NCI-H146 treated with DMSO at 0.1 percent for 48 hours (cell line): ENCODE results near the gene SCYGR3.

Source experiments
- DNase-seq: peaks from one replicate; lab custom pipeline; 2025; ENCODE audit not compliant: unreplicated experiment; lab: John Stamatoyannopoulos, UW

SCYGR3 gene, protein sequence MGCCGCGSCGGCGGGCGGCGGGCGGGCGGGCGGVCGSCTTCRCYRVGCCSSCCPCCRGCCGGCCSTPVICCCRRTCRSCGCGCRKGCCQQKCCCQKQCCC

DNA sequence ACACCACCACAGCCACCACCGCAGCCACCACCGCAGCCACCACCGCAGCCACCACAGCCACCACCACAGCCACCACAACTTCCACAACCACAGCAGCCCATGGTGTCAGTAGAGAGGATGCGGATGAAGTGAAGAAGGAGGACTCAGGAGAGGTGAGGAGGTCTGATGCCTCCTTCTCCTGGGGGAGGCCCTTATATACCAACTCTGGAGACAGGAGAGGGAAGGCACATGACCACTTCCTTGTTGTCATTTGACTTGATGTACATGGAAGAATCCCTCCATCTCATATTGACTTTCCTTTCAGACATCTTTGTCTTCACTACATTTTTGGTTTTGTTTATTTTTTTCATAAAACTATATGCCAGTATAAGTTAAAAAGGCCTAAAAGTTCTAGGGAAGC is at the start of gene SCYGR3:
TSS of gene SCYGR3 (minus strand) at position 101 of the 400 bp plus-strand sequence. CDS start at position 101, 0 bp downstream.
- no peak for DNase-seq

DNA sequence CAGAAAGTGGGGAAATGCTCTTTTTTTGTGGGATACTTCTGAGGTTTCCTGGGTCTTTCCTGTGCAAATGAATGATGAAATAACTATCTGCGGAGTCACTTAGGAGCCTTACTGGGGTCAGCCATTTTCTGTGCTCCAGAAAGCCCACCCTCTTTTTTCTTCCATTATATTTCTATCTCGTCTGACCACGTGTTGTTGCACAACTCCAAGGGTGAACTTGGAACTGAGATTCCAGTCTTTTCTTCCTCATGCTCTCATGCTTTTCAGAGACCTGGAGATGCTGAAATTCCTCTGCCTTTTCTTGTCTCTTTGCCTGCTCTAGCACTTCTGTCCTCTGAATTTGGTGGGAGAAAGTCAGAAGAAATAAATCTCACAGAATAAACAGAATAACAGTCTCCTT is 47.2 kb upstream of the SCYGR3 start:
- DNase-seq: no peak

DNA sequence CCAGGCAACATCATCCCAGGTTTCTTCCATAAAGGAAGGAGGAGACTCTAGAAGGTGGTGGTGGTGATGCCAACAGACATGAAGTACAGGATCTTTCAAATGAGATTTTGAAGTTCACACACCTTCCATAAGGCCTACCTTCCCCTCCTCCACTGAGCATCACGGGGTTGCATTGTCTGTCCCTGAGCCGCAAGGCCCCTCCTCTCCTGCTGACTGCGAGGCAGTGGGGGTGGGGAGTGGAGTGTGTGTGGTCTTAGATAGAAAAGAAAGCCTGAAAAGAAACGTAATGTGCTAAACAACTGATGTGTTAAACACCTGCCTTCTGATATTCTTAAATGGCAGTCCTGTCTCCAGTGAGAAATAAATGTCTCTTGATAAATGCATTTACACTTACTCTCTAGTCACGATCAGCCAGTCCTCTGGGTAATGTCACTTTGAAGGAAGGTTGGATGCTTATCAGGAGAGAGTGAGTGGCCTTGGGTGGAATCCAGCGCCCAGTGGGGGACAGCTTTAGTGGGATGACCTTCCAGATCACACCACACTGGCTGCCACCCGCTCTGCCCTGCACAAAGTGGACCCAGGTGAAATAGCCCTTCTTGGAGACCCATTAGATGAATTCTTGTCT is 46.5 kb upstream of the SCYGR3 start:
- no peak for DNase-seq

DNA sequence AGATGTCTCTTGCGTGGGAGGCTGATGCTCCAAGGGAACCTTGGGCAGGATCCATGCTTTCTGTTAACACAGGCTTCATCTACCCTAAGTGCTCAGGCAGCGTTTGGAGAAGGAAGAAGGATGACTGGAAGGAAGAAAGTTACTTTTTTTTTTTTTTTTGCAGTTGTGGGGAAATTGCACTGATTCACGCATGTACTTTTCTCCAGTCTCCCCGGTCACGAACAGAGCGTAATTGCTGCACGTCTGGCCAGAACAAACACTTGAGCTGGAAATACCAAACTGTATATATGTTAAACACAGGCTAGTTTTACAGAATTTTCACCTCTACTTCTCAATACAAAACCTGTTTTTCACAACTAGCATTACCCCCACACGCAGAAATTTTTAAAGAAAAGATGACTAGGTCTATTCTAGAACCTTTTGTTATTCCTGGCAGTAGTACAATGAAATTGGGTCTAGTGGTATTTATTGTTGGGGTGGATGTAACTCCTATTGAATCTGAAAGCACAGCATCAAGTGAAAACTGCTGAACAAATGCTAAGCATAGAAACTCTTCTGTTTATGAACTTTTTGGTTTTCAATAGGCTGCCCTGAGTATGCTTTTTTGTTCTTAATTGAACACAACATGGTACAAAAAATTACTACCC is 42.7 kb upstream of the SCYGR3 start:
- no peak for DNase-seq

DNA sequence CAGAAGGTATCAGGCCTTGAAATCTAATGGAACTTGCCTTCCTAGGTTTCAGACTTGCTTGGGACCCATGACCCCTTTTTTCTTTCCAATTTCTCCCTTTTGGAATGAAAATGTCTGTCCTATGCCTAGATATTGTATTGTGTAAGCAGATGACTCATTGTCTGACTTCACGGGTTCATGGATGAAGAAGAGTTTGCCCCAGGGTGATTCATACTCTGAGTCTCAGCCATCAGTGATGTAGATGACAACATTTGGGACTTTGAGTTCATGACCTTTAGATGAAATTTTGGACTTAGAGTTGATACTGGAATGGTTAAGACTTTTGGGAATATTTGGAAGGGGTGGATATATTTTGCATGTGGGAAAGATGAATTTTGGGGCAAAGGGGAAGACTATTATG is 40.8 kb upstream of the SCYGR3 start:
- DNase-seq: no peak

DNA sequence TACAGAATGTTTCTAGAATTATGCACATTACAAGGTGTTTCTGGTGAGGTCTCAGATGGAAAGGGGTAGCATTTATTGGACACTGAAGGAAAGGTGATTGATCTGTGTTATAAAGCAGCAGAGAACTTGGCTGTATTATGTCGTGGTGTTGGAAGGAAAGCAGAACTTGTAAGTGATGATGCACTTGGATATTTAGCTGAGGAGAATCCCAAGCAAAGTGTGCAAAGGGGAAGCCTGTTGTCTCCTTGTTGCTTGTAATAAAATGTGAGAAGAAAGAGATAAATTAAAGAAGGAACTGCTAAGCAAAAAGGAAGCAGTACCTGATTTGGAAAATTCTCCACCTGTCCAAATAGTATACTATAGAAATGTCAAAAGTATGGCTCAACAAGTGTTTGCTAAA is 39.8 kb upstream of the SCYGR3 start:
- DNase-seq: no peak

DNA sequence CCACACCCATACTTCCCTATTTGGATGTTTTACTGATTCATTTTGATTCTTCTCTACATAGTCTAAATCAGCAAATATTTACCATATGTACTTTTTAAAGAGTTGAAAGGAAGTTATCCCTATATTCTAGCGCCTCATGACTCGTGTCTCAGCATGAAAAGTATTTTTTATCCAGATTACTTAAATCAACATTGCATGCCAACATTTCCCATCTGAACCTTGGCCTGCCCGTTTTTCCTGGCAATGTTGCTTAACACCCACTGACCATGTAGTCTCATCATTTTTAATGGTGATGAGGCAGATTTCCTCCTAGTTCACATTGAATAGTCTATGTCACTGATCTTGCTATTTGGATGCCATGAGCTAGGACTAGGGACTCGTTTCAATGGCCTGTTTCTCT is 38.8 kb upstream of the SCYGR3 start:
- no peak for DNase-seq

DNA sequence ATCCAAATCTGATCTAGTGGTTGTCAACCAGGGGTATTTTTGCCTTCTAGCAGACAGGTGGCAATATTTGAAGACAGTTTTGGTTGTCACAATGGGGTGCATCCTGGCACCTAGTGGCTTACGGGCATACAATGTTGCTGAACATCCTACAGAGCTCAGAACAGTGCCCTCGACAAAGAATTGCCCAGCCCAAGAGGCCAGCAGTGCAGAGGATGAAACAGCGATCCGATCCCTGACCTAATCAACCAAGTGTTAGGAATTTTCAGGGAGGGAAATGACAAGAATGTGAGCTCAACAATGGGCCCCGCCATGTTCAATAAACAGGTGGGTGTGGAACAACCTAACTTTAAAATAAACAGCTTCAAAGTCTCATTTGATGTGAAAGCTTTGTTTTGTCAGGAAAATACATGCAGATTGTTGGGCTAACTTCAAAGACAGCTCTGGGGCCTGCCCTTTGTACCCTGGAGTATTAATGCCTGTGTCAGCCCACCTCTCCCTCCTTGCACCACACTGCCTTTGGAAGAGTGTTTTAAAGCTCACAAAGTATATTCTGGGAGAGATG is 29.4 kb upstream of the SCYGR3 start:
- no peak for DNase-seq

DNA sequence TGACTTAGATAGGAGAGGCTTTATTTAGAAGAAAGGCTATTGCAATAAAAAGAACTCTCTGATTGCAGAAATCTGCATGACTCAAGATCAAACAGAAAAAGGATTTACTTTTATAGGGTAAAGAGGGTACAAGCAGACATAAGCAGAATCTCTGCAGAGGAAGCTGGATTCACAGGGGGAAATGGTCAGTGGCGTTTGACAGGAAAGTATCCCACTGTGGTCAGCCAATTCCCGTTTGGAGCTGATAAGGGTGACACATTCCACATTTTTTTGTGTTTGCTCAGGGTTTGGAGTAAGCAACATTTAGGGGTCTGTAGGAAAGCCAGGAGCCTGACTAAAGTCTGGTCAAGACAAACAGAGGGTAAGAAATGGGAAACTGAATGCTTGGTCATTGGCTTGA is 28.0 kb upstream of the SCYGR3 start:
- no peak for DNase-seq

DNA sequence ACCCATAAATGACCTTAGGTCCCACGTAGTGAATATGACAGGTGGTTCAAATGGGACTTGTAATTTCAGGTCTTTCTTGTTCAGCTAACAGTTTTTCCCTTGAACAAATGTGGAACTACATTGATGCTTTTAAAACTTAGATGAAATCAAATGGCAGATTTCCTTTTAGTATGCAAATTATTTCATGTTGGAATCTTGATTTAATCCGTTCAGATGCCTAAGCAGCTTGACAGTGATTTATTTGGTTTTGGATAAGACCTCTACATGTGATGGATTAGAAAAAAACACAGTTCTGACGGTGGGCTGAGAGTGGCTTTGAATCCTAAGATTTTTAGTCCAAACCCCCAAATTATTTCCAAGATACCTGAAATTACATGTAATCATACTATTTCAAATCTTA is 19.6 kb upstream of the SCYGR3 start:
- no peak for DNase-seq

DNA sequence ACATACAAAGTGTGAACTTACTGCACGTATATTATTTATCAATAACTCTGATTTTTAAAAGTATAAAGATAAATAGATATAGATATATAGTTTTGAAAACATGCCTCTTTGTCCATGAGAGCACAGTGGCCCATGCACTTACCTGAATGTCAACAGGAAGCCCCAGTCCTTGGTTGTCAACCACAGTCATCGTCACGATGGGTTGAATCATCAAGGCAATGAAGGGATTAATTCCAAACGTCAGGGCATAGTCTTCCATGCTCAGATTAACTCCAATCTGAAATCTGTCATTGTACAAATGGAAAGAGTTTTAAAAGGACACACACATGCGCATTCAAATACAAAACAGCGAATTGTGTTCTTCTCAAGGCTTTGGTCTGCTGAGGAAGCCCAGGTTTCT is 18.2 kb upstream of the SCYGR3 start:
- no peak for DNase-seq

DNA sequence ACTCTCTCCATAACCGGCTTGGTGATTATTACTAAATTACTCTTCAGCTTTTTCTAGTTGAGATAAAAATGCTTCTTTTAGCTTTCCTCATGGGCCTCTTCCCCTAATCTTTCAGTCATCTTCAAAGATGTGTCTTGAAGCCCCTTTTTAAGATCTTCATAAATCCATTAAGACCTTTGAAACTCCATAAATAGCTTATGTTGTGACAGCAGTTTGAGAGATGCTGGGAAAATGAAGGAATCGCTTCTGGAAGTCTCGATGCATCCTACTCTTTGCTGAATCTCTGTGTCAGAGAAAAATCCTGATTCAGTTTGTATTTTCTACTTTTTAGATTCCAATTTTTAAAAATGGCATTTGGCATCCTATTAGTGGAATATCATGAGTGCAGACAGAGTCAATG is 15.7 kb upstream of the SCYGR3 start:
- DNase-seq: no peak

DNA sequence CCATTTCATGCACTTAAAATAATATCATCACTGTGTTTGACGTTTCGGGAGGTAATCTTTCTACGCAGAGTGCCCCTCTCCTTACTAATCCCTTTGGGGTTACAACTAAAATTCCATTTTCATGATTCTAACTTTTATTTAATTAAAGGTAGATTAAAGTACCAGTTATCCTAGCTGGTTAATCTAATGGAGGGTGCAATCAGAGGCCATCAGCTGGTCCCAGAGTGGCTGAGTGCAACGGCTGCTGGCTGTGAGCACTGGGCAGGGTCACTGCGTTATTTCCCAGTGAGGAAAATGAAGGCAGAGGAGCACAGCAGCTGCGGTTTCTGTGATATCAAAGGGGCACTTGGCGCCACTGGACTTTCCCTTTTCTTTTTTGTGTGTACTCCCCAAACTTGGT is 14.8 kb upstream of the SCYGR3 start:
- DNase-seq: no peak

DNA sequence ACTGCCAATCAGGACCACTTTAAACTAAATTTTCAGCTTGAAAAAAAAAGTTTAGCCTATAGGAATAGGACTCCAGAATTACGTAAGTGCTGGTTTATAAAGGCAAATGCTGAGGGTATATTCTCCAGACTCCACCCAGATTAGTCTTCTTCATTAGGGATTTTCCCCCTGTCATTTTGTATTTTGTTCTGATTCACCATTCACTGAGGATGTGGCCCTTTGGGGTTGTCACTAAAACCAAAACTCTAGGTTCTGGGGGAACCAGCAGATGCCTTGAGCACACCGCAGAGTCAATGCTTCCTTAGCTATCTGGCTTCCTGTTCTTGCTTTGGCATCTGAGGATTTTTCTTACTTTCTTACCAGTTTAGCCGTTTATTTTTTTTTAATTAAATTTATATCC is 13.1 kb upstream of the SCYGR3 start:
- no peak for DNase-seq

DNA sequence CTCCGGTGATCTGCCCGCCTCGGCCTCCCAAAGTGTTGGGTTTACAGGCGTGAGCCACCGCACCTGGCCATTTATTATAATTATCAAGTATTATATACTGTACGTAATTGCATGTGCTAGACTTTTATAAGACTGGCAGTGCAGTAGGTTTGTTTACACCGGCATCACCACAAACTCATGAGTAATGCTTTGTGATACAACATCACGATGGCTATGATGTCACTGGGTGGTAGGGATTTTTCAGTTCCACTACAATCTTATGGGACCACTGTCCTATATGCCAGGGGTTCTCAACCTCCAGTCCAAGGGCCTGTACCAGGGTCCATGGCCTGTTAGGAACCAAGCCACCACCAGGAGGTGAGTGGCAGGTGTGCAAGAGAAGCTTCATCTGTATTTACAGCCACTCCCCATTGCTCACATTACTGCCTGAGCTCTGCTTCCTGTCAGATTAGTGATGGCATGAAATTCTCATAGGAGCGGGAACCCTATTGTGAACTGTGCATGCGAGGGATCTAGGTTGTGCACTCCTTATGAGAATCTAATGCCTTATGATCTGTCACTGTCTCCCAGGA is 12.0 kb upstream of the SCYGR3 start:
- no peak for DNase-seq

DNA sequence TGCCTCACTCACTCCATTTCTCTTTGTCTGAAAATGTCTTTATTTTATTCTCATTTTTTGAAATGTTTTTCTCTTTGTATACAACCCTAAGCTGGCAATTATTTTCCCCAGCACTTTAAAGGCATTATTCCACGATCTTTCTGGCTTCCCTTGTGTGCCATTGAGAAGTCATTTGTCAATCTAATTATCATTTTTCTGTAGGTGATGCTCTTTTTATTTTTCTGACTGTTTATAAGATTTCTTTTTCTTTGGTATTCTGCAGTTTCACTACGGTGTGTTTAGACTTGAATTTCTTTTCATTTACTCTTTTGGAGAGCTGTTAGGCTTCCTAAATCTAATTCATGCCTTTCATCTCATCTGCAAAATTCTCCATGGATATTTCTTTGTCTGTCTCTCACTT is 10.8 kb upstream of the SCYGR3 start:
- DNase-seq: no peak

DNA sequence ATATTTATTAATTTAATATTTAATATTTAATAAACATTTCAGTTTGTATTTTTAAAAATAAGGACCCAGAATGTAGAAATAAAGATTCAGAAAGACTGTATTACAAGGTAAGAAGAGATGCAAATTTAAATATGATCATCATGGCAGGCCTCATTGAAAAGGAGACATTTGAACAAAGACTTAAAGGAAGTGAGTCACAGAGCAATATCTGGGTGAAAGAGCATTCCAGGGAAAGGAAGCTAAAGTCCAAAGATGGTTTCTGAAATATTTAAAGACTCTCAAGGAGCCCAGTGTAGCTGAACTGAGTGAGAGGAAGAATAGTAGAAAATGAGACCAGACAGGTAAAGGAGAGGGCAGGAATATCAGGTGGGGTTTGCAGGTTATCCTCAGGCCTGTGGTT is 8.6 kb upstream of the SCYGR3 start:
- DNase-seq: no peak

DNA sequence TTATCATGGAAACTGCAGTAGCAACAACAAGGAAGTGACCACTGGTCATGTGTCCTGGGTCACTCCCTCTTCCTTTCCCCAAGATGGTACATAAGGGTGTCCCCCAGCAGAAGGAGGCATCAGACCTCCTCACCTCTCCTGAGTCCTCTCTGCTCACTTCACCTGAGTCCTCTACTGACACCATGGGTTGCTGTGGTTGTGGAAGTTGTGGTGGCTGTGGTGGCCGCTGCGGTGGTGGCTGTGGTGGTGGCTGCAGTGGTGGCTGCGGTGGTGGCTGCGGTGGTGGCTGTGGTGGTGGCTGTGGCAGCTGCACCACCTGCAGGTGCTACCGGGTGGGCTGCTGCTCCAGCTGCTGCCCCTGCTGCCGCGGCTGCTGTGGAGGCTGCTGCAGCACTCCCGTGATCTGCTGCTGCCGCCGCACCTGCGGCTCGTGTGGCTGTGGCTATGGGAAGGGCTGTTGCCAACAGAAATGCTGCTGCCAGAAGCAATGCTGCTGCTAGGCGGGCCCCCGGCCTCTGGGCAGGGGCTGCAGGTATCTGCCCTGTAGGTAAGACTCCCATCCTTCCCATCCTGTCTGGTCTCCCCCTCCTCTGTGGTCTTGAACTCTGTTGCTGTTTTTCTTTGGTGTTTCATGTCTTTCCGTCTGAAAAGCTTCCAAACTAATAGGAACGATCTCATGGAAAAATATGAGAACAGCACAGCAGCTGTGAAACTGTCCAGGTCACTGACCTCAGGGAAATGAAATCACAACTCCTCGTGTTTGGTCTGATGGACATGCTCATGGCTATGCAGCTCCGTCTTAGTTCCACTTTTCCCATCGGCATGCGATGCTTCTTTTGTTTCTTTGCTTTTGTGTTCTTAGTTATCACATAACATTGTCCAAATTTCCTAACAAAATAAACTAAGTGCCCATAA is 2.9 kb upstream of the SCYGR3 start, which contains the start of gene SCYGR4:
TSS of gene SCYGR4 (plus strand) at position 183 of the 915 bp plus-strand sequence. CDS start at position 183, 0 bp downstream.
- no peak for DNase-seq

DNA sequence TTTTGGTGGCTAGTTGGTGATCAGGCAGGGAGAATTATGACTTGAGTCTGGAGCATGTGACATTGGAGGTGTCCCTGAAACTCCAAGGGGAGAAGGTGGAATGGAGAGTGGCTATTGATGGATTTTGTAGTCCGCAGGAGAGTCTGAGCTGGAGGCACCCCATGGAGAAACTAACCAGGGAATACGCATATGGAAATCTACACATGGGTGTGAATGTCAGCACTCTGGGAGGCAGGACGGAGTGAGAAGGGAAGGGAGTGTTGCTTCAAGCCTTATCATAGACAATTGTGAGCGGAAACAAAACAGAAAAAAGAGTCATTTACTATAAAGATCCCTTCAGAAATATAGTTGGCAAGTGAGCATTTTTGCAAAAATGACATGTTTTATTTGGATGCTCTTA is 2.0 kb upstream of the SCYGR3 start:
- DNase-seq: no peak

DNA sequence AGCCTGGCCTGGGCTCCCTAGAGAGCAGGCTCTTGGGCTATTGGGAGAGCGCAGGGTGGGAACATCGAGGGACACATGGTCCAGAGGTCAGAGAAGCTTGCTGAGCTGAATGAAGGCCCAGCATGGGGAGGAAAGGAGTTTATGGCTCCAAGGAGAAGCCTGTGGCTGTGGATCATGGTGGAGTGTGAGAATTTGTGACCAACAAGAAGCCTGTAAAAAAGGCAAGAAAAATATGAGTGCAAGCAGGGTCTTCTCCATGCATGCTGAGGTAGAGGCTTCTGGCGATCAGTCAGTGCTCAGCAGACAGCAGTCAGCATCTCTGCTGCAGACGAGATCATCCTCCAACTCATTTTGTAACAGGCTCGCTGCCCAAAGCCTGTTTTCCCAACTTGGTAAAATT is 1.3 kb upstream of the SCYGR3 start:
- DNase-seq: no peak

DNA sequence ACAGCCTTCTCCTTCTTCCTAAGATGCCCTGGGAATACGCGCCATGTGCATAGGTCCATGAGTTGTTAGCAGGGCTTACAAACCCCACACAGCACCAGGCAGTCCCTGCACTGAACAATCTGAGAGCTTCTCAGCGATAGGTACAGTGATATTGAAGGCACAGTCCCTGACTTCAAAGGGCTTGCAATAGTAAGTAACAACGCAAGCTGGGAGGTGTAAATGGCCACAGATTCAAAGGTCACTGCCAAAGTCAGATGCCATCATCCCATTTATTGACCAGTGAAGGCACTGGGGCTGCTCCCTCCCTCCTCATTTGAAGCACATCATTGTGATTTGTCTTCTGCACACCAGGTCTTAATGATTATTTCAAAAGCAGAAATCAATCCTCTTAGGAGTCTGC is 541 bp upstream of the SCYGR3 start:
- no peak for DNase-seq
